Osteocyte (in vitro differentiated cells): ENCODE results near the gene TBC1D9. TPM values are rescaled to one million over a fixed set of nuclear protein-coding genes. Genes with fewer than 3 reads are reported as not detected.

Experiments
- DNase-seq: peaks from one replicate; pipeline ENCODE4 v3.0.0; 2021; ENCODE audit warnings: mixed read lengths; ENCODE audit not compliant: unreplicated experiment; ENCODE audit errors: extremely low spot score
- H3K27ac Mint-ChIP-seq: one replicate; pipeline ENCODE4 v1.8.0; 2021; ENCODE audit warnings: mild to moderate bottlenecking, mixed read lengths; ENCODE audit not compliant: unreplicated experiment
- H3K27me3 Mint-ChIP-seq: one replicate; pipeline ENCODE4 v1.8.0; 2021; ENCODE audit warnings: mixed read lengths; ENCODE audit not compliant: unreplicated experiment
- H3K36me3 Mint-ChIP-seq: one replicate; pipeline ENCODE4 v1.8.0; 2021; ENCODE audit warnings: mixed read lengths; ENCODE audit not compliant: unreplicated experiment
- H3K4me1 Mint-ChIP-seq: one replicate; pipeline ENCODE4 v1.8.0; 2021; ENCODE audit warnings: mixed read lengths; ENCODE audit not compliant: unreplicated experiment
- H3K4me3 Mint-ChIP-seq: one replicate; pipeline ENCODE4 v1.8.0; 2021; ENCODE audit warnings: mild to moderate bottlenecking, moderate library complexity, mixed read lengths; ENCODE audit not compliant: unreplicated experiment
- H3K9me3 Mint-ChIP-seq: one replicate; pipeline ENCODE4 v1.8.0; 2021; ENCODE audit warnings: mixed read lengths; ENCODE audit not compliant: unreplicated experiment
- CTCF ChIP-seq: fragments of 200-600 bp; sonication (generic); IDR thresholded peaks from 2 replicates; pipeline ENCODE4 v1.5.0; 2021; ENCODE audit warnings: antibody characterized with exemption, mild to moderate bottlenecking, moderate library complexity
- total RNA-seq: library from RNA; stranded (reverse); gene quantifications from 2 replicates; pipeline ENCODE4 v1.2.1, GENCODE V29; 2021

TBC1D9 gene
- total RNA-seq, 1 donor from 2014 or later = 38.8 TPM

- no peak overlapping the region for H3K4me3 Mint-ChIP-seq
- no peak for DNase-seq
- H3K9me3 Mint-ChIP-seq = no peaks in the 10 kb centered on the region
- no peaks in the 10 kb centered on the region for H3K36me3 Mint-ChIP-seq
- no peak for TF ChIP-seq CTCF
- H3K27me3 Mint-ChIP-seq = no peaks in the 10 kb centered on the region
- H3K27ac Mint-ChIP-seq = no peak overlapping the region
- peaks cover 40% of the 10 kb centered on the region for H3K4me1 Mint-ChIP-seq
Measured at GRCh38 chr4:140707325-140707724, 48.9 kb downstream of the TBC1D9 start.

- H3K36me3 Mint-ChIP-seq = no peaks in the 10 kb centered on the region
- H3K27ac Mint-ChIP-seq = no peak overlapping the region
- TF ChIP-seq CTCF = no peak
- no peaks in the 10 kb centered on the region for H3K27me3 Mint-ChIP-seq
- no peaks in the 10 kb centered on the region for H3K9me3 Mint-ChIP-seq
- H3K4me3 Mint-ChIP-seq = no peak overlapping the region
- peaks cover 41% of the 10 kb centered on the region for H3K4me1 Mint-ChIP-seq
- no peak for DNase-seq
Measured at GRCh38 chr4:140706665-140707064, 49.5 kb downstream of the TBC1D9 start.

- Mint-ChIP-seq H3K27me3 (no peaks in the 10 kb centered on the region), H3K9me3 (no peaks in the 10 kb centered on the region), H3K36me3 (no peaks in the 10 kb centered on the region)
Measured at GRCh38 chr4:140706276-140706625, 49.9 kb downstream of the TBC1D9 start.

GRCh38 chr4:140705625-140706275, 50.4 kb downstream of the TBC1D9 start:
- no peak for DNase-seq
- Mint-ChIP-seq H3K4me1 (peaks cover 41% of the 10 kb centered on the region), H3K27me3 (no peaks in the 10 kb centered on the region), H3K9me3 (no peaks in the 10 kb centered on the region), H3K27ac (no peak overlapping the region), H3K4me3 (no peak overlapping the region), H3K36me3 (peaks cover under 1% of the 10 kb centered on the region)
- no peak for TF ChIP-seq CTCF

More at GRCh38 chr4:140706276-140706625, 49.9 kb downstream of the TBC1D9 start:
- Mint-ChIP-seq H3K27ac (no peak overlapping the region), H3K4me3 (no peak overlapping the region), H3K4me1 (peaks cover 41% of the 10 kb centered on the region)
- TF ChIP-seq CTCF = no peak
- no peak for DNase-seq

GRCh38 chr4:140704964-140705363, 51.2 kb downstream of the TBC1D9 start:
- H3K4me3 Mint-ChIP-seq = no peak overlapping the region
- no peaks in the 10 kb centered on the region for H3K9me3 Mint-ChIP-seq
- no peaks in the 10 kb centered on the region for H3K27me3 Mint-ChIP-seq
- no peak overlapping the region for H3K27ac Mint-ChIP-seq
- peaks cover 6% of the 10 kb centered on the region for H3K36me3 Mint-ChIP-seq
- H3K4me1 Mint-ChIP-seq = peaks cover 39% of the 10 kb centered on the region
- DNase-seq = no peak
- no peak for TF ChIP-seq CTCF
